ENCODE measurements around the gene MTF1.

The MTF1 gene

DNA sequence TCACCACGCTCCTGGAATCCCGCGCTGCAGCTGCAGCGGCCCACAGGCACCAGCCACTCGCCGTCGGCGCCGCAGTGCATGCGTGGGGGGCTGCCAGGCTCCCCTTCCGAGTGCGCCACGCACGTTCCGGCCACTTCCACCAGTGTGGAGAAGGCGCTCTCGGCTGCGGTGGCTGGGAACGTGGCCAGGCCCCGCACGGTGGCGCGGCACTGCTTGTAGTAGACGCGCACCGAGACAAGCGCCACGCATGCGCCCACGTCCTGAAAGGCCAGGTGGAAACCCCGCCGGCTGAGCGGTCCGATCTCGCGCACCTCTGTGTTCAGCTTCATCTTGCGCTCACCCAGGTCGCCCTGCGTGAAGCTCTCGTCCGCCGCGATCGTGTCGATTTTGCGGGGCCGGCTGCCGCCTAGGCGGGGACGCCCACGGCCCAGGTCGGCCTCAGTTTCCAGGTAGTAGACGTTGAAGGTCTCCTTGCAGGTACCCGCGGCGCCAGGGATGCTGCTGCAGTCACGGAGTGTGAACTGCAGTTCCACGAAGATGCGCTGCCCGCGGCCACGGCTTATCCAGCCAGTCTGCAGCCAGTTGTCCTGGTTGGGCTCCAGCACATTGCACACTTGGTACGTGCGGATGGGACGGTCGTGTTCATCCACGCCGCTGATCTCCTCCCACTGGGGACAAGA, 97.8 kb downstream of the MTF1 start:
- peaks cover 38% of the 10 kb centered on the region for H3K27me3 ChIP-seq (replicated peaks)
- no peak for DNase-seq
- in situ Hi-C loops (cut with HindIII; ENCODE audit: low pct_ligation_motif_present, low sequenced_read_pairs) = no loop called here

More for the DNA sequence above, 97.8 kb downstream of the MTF1 start:
- TF ChIP-seq CTCF (IDR thresholded peaks at IDR 0.05; ENCODE audit: low read depth, low read length, missing control alignments) = no peak
- Histone ChIP-seq H3K27ac (no peak overlapping the region), H3K4me3 (ENCODE audit: low read depth, low read length) (no peak overlapping the region), H3K36me3 (replicated peaks) (no peaks in the 10 kb centered on the region)

All from brain microvascular endothelial cell (primary cell).